Right lobe of liver (tissue), 4 donors: ENCODE results near the gene SMCO3.

Experiments
- POLR2A ChIP-seq: fragments of 450-650 bp; IDR thresholded peaks from one replicate; pipeline ENCODE4 v1.6.1; 2017; ENCODE audit warnings: antibody characterized with exemption, mild to moderate bottlenecking
- TF ChIP-seq, protein P1 (sequence below), 4 donors: fragments of 200-600 bp in 3 of 4; fragments of 450-650 bp in 1 of 4; IDR thresholded peaks; one replicate each; pipeline versions ENCODE4 v1.5.1 to v1.8.0; 2016 to 2022; ENCODE audit warnings: antibody characterized with exemption in 4 of 4, mild to moderate bottlenecking in 2 of 4
- donor health status: DM: no; HTN: no; CAD: no.
- donor health status: DM: no; HTN: no; CAD: no.
- donor health status: DM: no; HTN: yes; CAD: no.

DNA sequence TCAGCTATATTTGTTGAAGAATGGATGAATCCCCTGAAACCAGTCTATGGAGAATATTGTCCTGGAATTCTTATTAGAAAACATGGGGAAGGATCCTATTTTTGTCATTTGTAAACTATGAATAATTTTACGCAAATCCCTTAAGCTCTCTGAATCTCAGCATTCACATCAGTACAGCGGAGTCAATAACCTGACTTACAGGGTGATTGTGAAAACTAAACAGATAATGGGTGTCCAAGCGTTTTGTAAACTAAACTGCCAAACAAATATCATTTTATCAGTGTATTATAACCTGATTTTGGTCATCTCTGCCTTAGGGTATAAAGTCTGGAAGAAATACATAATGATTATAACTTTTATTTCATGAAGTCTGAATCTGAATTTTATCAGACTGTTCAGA lies 19.4 kb upstream of the SMCO3 start:
- TF ChIP-seq, protein P1, sequence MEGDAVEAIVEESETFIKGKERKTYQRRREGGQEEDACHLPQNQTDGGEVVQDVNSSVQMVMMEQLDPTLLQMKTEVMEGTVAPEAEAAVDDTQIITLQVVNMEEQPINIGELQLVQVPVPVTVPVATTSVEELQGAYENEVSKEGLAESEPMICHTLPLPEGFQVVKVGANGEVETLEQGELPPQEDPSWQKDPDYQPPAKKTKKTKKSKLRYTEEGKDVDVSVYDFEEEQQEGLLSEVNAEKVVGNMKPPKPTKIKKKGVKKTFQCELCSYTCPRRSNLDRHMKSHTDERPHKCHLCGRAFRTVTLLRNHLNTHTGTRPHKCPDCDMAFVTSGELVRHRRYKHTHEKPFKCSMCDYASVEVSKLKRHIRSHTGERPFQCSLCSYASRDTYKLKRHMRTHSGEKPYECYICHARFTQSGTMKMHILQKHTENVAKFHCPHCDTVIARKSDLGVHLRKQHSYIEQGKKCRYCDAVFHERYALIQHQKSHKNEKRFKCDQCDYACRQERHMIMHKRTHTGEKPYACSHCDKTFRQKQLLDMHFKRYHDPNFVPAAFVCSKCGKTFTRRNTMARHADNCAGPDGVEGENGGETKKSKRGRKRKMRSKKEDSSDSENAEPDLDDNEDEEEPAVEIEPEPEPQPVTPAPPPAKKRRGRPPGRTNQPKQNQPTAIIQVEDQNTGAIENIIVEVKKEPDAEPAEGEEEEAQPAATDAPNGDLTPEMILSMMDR (IDR thresholded peaks at IDR 0.05), result no peak
- TF ChIP-seq POLR2A, result no peak
